GM21390 (cell line): ENCODE results near the gene SLC9B1.
"Not testable (repeated sequence)": the region's sequence is repeated elsewhere in the genome, so short reads cannot be mapped to it uniquely, and the experiment has no call there.

Experiments
- ATAC-seq: cut with Tn5 transposase; IDR thresholded peaks from one replicate; pipeline ENCODE4 v1.9.1; 2021; ENCODE audit not compliant: unreplicated experiment

The SLC9B1 gene

DNA sequence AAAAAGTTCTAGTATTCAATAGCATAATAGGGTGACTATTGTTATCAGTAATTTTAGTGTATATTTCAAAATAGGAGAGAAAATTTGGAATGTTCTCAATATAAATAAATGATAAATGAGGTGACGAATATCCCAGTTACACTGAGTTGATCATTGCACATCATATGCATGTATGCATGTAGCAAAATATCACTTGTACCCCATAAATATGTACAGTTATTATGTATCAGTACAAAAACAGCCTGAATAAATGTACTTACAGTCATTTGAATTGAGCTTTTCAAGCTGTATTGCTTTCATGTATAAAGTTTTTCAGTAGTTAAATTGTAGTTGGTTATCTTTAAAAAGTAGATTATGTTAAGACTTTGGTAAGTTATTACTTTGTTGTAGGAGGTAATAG is 138.2 kb downstream of the SLC9B1 start:
- no peak for ATAC-seq

GRCh38 chr4:102878901-102879300 is 140.6 kb downstream of the SLC9B1 start:
- no peak for ATAC-seq

DNA sequence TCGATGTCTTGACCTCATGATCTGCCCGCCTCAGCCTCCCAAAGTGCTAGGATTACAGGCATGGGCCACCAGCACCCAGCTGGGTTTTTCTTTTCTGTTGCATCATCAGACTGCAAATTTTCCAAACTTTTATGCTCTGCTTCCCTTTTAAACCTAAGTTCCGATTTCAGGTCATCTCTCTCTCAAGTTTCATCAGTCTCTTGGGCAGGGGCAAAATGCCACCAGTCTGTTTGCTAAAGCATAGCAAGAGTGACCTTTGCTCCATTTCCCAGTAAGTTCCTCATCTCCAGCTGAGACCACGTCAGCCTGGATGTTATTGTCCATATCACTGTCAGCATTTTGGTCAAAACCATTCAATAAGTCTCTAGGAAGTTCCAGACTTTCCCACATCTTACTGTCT is 141.2 kb downstream of the SLC9B1 start:
- ATAC-seq = not testable (repeated sequence)

GRCh38 chr4:102877477-102878106 is 141.9 kb downstream of the SLC9B1 start:
- ATAC-seq = not testable (repeated sequence)

- ATAC-seq = no peak
Measured at GRCh38 chr4:102871772-102872171, 147.7 kb downstream of the SLC9B1 start.

- ATAC-seq = peak; percentile 21
Measured at GRCh38 chr4:102869569-102870197, 149.8 kb downstream of the SLC9B1 start.

DNA sequence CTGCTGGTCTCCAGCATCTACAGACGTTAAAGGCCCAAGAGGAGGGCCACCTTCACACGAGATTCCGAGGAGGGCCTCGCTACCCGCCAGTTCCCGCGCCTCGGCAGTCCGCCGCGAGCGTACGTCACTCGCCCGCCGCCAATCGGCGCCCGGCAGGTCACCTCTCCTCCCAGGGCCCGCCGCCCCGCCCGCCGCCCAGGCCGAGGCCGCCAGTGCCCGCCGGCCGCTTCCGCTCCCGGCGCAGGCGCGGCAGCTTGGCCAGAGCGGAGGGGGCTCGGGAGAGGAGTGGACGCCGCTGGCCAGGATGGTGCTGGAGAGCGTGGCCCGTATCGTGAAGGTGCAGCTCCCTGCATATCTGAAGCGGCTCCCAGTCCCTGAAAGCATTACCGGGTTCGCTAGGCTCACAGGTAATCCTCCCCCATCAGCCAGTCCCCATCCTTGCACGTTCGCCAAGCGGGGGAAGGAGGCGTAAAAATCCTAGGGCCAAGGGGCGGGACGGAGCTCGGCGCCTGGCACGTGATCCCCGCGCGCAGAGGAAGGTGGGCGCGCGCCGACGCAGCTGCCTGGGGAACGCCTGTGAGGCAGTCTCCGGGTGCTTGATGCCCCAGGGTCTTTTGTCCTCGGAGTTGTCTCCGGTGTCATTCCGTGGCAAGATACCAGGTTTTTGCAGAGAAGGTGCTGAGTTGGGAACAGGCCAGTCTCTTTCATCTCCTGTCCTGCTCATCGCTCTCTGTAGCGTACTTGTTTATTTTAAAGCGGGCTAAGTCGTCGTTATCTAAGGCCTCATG is 150.5 kb downstream of the SLC9B1 start, which contains the start of gene CISD2:
CISD2 (plus strand) TSS at position 212 of the 788 bp plus-strand sequence; CDS start at position 305, 93 bp downstream.
- ATAC-seq = peak; percentile 83

DNA sequence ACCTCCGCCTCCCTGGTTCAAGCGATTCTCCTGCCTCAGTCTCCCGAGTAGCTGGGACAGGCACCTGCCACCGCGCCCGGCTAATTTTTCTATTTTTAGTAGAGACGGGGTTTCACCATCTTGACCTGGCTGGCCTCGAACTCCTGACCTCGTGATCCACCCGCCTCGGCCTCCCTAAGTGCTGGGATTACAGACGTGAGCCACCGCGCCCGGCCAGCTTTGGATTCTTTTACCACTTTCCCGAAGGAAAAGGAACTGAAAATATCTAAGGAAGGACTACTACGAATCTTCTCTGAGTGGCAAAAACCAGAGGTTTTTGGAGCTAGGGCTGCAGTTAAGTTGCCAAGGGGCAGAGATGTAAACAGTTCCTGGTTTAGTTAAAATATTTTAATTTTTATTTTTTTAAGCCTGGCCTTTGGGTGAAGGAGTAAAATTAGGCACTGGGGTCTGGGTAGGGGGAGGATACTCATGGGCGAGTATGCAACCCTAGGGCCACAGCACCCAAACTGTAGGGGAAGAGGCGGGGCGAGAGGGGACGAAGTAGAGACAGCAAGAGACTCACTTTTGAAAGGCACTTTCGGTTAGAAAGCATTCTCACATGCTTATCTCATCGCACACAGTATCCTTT is 151.2 kb downstream of the SLC9B1 start:
- no peak for ATAC-seq

DNA sequence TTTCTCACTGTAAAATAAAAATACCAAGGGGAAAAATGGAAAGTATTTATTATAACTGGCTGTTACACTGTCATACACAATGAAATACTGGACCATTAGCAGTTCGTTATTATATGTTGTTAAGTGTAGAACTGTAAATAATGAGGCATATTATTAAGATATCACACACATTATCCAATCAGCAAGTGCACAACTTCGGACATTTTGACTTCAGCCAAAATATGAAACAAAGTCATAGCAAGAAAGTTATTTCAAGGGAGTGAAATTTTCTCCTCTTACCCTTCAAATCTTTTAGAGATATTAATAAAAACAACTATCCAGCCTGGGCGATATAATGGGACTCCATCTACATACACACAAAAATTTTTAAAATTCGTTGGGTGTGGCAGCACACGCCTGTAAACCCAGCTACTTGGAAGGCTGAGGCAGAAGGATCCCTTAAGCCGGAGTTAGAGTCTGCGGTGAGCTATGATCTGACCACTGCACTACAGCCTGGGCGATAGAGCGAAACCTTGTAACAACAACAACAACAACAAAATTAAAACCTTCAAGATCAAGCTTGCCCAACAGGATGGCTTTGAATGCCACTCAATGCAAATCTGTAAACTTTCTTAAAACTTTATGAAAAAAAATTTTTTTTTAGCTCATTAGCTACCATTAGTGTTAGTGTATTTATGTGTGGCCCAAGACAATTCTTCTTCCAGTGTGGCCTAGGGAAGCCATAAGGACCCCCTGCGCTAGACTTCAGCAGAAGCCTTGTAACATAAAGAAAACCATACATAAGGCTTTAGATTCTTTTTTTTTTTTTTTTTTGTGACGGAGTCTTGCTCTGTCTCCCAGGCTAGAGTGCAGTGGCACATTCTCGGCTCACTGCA is 152.0 kb downstream of the SLC9B1 start:
- ATAC-seq = no peak

DNA sequence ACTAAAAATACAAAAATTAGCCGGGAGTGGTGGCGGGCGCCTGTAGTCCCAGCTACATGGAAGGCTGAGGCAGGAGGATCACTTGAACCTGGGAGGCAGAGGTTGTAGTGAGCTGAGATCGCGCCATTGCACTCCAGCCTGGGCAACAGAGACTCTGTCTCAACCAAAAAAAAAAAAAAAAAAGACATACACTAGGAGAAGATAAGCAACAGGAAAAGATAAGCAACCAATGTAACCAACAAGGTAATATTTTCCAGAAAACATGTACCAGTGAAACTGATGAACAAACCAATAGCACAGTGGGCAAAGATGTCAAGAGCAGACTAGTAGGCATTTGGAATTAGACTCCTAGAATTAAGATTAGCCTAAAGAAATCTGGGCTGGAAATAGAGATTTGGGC is 154.2 kb downstream of the SLC9B1 start:
- not testable (repeated sequence) for ATAC-seq

DNA sequence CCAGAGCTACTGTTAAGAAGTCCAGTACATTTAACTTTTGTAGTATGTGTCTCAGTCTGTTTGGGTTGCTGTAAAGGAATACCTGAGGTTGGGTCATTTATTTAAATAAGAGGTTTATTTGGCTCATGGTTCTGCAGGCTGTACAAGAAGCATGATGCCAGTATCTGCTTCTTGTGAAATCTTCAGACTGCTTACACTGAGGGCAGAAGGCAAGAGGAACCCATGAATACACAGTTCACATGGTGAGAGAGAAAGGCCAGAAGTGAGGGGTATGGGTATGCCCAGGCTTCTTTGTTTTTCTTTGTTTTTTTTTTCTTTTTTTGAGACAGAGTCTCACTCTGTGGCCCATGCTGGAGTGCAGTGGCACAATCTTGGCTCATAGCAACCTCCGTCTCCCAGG is 156.8 kb downstream of the SLC9B1 start:
- ATAC-seq = no peak

DNA sequence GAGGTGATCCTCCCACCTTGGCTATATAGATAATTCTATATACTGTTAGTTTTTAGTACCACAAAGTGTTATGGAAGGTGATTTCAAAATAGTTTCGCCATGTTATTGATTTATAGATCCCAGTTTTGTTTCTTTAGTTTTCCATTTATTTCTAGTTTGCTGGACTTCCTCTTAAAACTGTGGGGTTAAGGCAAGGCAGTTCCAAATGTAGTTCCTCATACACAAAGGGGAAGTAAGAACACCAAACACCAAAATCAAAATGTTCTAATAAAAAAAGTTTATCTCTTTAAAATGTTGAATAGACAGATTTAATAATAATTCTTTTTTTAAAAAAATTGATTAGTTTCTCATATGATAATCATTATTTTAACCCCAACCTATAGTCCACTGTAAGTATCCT is 157.5 kb downstream of the SLC9B1 start:
- ATAC-seq = no peak

- no peak for ATAC-seq
Measured at GRCh38 chr4:102860611-102861324, 158.7 kb downstream of the SLC9B1 start.

DNA sequence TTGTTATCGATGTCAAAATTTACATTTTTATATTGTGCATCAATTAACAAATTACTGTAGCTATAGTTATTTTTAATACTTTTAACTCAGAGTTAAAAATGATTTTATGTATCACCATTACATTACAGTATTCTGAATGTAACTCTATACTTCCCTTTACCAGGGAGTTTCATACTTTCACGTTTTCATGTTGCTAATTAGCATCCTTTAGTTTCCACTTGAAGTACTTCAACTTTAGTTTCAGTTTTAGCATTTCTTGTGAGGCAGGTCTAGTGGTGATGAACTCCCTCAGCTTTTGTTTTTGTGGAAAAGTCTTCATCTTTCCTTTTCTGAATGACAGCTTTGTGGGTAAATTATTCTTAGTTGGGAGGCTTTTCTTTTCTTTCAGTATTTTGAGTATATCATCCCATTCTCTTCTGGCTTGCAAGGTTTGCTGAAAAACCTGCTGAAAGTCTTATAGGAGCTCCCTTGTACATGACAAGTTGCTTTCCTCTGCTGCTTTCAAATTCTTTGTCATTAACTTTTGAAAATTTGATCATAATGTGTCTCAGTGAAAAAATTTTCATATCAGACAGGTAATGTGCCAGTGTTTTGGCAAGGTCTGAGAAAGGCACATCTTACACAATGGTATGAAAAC is 160.6 kb downstream of the SLC9B1 start:
- ATAC-seq = no peak
